ENCODE measurements around the gene SENP1.

SENP1 gene

DNA sequence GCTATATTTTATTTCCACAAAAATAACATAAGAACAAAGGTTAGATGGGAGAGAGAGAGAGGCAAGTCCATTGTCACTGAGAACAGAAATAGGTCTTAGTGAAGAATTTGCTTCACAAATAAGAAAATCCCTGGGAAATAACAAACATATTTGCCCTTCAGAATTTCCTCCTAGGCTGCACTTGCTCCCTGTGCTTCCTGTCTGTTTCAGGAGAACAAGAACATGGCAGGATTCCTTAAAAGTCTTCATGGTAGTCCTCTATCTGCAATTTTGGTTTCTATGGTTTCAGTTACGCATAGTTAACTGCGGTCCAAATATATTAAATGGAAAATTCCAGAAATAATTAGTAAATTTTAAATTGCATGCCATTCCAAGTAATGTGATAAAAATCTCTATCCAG lies 34.1 kb downstream of the SENP1 start:
- H3K36me3 ChIP-seq (ENCODE audit: insufficient read depth) = no peaks in the 10 kb centered on the region; the same call in 1 of the 2 replicates
- no peaks in the 10 kb centered on the region for H3K27me3 ChIP-seq (ENCODE audit: insufficient read depth, low read depth)
- no peaks in the 10 kb centered on the region for H4K20me1 ChIP-seq (ENCODE audit: insufficient read depth)
- no peak overlapping the region for H3K4me2 ChIP-seq
- no peak overlapping the region for H2AFZ ChIP-seq (ENCODE audit: low read depth)
- TF ChIP-seq, protein P1, sequence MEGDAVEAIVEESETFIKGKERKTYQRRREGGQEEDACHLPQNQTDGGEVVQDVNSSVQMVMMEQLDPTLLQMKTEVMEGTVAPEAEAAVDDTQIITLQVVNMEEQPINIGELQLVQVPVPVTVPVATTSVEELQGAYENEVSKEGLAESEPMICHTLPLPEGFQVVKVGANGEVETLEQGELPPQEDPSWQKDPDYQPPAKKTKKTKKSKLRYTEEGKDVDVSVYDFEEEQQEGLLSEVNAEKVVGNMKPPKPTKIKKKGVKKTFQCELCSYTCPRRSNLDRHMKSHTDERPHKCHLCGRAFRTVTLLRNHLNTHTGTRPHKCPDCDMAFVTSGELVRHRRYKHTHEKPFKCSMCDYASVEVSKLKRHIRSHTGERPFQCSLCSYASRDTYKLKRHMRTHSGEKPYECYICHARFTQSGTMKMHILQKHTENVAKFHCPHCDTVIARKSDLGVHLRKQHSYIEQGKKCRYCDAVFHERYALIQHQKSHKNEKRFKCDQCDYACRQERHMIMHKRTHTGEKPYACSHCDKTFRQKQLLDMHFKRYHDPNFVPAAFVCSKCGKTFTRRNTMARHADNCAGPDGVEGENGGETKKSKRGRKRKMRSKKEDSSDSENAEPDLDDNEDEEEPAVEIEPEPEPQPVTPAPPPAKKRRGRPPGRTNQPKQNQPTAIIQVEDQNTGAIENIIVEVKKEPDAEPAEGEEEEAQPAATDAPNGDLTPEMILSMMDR (conservative IDR thresholded peaks at IDR 0.05; ENCODE audit: low read depth, low read length) = no peak
- no peak overlapping the region for H3K4me3 ChIP-seq (IDR thresholded peaks at IDR 0.05; ENCODE audit: insufficient read depth, low read depth, low read length)
- H3K27ac ChIP-seq = no peak overlapping the region
- H3K4me1 ChIP-seq (ENCODE audit: low read depth, poor library complexity, severe bottlenecking) = no peaks in the 10 kb centered on the region
- no peak overlapping the region for H3K9ac ChIP-seq
- H3K79me2 ChIP-seq (ENCODE audit: insufficient read depth, low read depth) = no peaks in the 10 kb centered on the region

DNA sequence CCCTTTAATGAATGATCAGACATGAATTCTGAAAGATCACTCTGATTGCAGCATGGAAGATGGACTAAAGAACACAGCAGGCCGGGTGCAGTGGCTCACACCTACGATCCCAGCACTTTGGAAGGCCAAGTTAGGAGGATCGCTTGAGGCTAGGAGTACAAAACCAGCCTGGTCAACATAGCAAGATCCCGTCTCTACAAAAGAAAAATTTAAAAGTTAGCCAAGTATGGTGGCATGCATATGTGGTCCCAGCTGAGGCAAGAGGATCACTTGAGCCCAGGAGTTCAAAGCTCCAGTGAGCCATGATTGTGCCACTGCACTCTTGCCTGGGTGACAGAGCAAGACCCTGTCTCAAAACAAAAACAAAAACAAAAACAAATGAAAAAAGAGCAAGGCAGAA lies 35.1 kb downstream of the SENP1 start:
- Histone ChIP-seq H3K36me3 (ENCODE audit: insufficient read depth) (no peaks in the 10 kb centered on the region; the same call in 1 of the 2 replicates), H3K4me3 (IDR thresholded peaks at IDR 0.05; ENCODE audit: insufficient read depth, low read depth, low read length) (no peak overlapping the region), H3K79me2 (ENCODE audit: insufficient read depth, low read depth) (no peaks in the 10 kb centered on the region), H4K20me1 (ENCODE audit: insufficient read depth) (no peaks in the 10 kb centered on the region), H3K9ac (no peak overlapping the region), H3K27me3 (ENCODE audit: insufficient read depth, low read depth) (no peaks in the 10 kb centered on the region), H2AFZ (ENCODE audit: low read depth) (no peak overlapping the region), H3K4me1 (ENCODE audit: low read depth, poor library complexity, severe bottlenecking) (no peaks in the 10 kb centered on the region), H3K27ac (no peak overlapping the region), H3K4me2 (no peak overlapping the region)
- TF ChIP-seq, protein P1 (conservative IDR thresholded peaks at IDR 0.05; ENCODE audit: low read depth, low read length) = no peak

GRCh38 chr12:48070033-48070432 lies 35.8 kb downstream of the SENP1 start:
- Histone ChIP-seq H4K20me1 (ENCODE audit: insufficient read depth) (no peaks in the 10 kb centered on the region), H3K79me2 (ENCODE audit: insufficient read depth, low read depth) (no peaks in the 10 kb centered on the region), H3K4me2 (no peak overlapping the region), H3K9ac (no peak overlapping the region), H3K4me3 (IDR thresholded peaks at IDR 0.05; ENCODE audit: insufficient read depth, low read depth, low read length) (no peak overlapping the region), H2AFZ (ENCODE audit: low read depth) (no peak overlapping the region), H3K27ac (no peak overlapping the region), H3K4me1 (ENCODE audit: low read depth, poor library complexity, severe bottlenecking) (no peaks in the 10 kb centered on the region), H3K36me3 (ENCODE audit: insufficient read depth) (no peaks in the 10 kb centered on the region; the same call in 1 of the 2 replicates), H3K27me3 (ENCODE audit: insufficient read depth, low read depth) (no peaks in the 10 kb centered on the region)
- TF ChIP-seq, protein P1 (conservative IDR thresholded peaks at IDR 0.05; ENCODE audit: low read depth, low read length) = no peak

DNA sequence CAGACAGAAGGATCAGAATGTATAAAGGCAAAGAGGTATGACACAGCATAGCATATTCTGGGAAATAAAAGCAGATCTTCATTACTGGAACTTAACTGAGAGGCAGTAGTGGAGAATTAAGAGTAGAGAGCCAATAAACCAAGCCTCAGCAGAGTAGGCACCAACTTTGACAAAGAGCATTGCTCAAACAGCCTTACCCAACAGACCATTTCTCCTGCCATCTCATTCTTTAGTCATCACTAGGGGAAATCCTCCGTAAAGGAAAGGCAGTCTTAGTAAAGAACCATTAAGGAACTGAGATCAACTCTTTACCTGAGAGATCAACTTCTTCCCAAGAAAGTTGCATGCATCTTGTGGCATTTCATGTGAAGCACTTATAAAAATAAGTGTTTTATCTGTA lies 36.6 kb downstream of the SENP1 start:
- Histone ChIP-seq H3K27me3 (ENCODE audit: insufficient read depth, low read depth) (no peaks in the 10 kb centered on the region), H3K4me3 (IDR thresholded peaks at IDR 0.05; ENCODE audit: insufficient read depth, low read depth, low read length) (no peak overlapping the region), H3K9ac (no peak overlapping the region), H3K27ac (no peak overlapping the region), H3K79me2 (ENCODE audit: insufficient read depth, low read depth) (no peaks in the 10 kb centered on the region), H3K4me2 (no peak overlapping the region), H3K4me1 (ENCODE audit: low read depth, poor library complexity, severe bottlenecking) (no peaks in the 10 kb centered on the region), H4K20me1 (ENCODE audit: insufficient read depth) (no peaks in the 10 kb centered on the region), H3K36me3 (ENCODE audit: insufficient read depth) (no peaks in the 10 kb centered on the region; the same call in 1 of the 2 replicates), H2AFZ (ENCODE audit: low read depth) (no peak overlapping the region)
- TF ChIP-seq, protein P1 (conservative IDR thresholded peaks at IDR 0.05; ENCODE audit: low read depth, low read length) = no peak
